Stimulated activated naive CD4-positive, alpha-beta T cell (primary cell): ENCODE results near the gene KIF21A.

Experiments used
- DNase-seq, 6 experiments: peaks; one replicate each; lab custom pipeline; 2025; lab: John Stamatoyannopoulos, UW

Gene KIF21A

DNA sequence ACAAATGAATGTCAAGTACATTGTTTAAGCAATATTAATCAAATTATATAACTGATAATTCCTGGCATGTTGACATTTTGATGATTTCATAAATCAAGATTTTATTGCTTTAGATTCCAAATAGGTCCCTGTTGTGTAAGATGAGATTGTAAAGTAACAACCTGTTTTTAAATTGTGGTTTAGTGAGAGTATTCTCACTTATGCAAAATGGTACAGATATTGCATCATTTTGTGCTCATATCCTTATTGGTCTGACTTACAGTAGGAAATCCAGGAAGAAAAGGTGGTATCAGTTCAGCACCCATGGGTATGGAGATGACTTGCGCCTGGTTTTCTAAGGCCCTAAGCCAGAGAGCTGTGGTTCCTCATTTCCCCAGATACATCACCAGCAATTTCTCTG lies 165.5 kb downstream of the KIF21A start:
- no peak for DNase-seq

DNA sequence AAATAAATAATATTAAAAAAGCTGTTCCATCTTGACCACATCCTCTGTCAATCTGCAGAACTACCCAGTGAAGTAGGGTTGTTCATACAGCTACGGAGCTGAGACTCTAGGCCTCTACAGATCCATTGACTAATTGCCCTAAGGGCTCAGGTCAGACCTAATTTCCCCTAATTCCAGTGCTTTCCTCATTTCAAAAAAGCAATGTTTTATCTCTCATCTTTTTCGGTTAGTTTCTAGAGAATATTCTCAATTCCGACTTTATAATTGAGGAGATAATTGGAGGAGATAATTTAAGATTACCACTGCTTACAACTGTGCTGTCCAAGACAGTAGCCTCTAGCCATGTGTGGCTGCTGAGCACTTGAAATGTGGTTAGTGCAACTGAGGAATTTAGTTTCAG lies 167.1 kb downstream of the KIF21A start:
- DNase-seq = no peak

DNA sequence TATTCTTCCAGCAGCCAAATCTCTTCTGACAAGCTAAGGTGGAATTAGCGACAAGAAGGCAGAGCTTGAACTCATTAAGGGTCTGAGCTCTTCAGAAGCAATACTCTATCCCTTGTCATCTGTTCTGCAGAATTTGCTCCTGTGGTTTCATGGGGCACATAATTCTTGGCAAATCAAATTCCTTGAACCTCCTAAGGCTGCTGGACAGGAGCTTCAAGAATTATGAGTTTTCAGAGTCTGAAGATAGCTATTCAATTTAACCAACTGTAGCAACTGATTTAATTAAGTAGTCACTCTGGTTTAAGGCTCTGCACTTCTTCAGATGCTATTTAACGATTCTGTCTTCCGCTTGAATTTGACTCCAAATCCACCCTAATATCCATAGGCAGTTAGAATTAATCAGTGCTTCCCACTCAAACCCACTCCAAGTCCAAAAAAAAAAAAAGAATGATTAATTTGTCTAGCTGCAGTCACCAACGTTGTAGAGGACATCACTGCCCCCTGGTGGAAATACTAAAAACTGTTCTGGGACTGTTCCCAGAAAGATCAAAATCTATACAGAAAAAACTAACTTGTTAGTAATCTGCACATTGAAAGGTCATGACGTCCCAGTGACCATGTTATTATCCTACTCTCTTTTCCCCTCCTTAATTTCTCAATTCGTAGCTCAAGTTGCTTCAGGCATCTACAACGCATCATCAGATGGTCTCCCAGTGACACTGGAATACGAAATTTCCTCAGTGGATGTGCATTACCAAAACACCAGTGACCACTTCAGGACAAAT lies 169.9 kb downstream of the KIF21A start:
- DNase-seq = peak in 2 of 6 experiments; percentile 7 to 35

DNA sequence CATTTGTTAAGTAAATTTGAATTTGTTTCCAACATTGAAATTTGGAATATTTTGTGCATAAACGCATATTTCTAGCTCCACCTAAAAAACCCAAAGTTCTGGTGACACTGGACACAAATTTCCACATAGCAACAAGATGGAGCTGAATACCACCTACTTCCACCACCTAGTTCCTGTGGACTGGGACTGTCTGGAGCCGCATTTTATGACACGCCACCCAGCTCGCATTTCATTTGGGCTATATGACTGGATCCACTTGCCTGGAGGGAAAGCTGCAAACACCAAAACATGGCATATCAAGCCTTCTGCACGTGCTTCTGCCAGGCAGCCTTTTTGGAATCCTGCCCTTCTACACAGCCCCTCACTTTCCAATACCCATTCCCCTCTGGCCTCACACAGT lies 173.4 kb downstream of the KIF21A start:
- DNase-seq = no peak

DNA sequence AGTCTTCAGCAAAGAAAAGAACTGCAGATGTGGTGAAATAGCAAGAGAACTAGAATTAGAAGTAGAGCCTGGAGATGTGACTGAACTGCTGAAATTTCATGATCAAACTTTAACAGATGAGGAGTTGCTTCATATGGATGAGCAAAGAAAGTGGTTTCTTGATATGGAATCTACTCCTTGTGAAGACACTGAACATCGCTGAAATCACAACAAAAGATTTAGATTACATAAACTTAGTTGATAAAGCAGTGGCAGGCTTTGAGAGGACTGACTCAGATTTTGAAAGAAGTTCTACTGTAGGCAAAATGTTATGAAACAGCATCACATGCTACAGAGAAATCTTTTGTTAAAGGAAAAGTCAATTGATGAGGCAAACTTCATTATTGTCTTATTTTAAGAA lies 175.0 kb downstream of the KIF21A start:
- no peak for DNase-seq

DNA sequence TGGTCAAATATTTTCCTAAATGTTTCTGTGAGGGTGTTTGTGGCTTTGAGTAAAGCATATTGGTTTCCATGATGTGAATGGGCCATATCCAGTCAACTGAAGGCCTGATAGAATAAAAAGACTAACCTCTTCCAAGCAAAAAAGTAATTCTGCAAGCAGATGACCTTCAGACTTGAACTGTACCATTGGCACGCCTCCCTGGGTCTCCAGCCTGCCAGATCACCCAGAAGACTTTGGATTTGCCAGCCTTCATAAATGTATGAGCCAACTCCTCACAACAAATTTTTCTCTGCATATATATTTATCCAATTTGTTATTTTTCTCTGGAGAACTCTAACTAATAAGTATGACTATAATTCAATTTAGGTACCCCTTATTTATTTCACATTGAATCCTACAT lies 190.3 kb downstream of the KIF21A start:
- no peak for DNase-seq
